ENCODE measurements around the gene ATF2.

Gene ATF2

DNA sequence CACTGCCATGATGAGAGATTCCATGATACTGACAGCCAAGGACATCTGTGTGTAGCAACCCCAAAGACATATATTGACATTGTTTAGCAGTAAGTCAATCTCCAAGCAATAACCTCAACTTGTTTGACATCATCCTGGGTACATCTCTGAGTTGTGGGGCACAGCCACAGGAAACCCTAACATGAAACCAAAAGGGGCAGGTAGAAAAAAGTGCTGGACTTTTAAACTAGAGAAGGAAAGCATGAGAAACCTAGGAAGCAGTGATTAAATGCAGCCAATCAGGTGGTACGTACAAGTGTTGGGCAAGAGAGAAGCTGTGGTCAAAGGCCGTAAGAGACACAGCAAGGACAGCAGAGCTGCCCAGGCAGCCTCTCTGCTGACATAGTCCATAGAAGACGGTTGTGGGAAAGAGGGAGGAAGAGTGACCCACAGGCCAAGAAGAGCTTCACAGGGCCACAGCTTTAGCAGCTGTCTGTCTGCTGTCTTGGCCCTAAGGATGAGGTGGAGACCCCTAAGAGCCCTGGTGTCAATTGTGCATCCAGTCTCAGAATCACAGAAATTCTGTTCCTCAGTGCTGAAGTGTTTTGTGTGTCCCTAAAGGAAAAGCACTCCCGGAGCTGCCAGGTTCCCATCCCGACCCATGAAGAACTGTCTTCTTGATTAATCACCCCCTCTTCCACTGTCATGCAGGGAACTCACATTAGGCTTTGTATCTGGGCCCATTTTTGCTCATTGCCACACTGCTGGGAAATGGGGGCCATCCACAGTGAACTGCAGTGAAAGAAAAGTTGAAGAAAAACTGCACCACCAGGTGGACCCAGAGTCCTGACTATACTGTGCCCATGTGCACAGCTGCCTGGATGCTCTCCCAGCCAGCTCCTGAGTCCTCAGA lies 137.4 kb downstream of the ATF2 start:
- DNase-seq (ENCODE audit: low read depth in 4 of 4, low spot score in 1 of 4), result no peak

DNA sequence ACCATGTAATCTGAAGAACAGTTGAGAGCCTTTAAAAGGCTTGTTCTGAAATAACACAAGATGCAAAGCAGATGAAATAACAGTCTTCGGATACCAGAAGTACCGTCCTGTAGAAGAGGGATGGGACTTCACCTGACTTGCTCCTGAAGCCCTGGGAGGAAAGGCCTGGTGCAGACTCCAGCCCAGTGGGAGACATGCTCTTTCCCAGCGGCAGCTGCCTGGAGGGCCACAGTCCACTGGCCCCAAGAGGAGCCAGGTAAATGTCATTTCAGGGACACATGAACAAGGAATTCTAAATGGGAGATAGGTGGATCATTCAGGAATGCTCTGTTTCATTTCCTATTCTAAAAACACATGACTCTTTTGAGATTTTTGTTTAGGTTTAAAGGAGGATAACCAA lies 140.2 kb downstream of the ATF2 start:
- DNase-seq (ENCODE audit: low read depth in 4 of 4, low spot score in 1 of 4), result no peak

DNA sequence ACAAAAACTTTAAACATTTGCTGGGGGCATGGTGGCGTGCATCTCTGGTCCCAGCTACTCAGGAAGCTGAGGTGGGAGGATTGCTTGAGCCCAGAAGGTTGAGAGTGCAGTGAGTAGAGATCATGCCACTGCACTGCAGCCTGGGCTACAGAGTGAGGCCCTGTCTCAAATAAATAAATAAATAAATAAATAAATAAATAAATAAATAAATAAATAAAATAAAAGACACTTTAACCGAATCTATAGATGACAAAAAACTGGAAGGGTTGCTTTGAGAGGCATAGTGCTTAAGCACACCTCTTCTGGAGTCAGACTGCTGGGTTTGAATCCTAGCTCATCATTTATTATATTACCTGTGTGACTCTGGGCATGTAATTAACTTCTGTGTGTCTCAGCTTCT lies 141.6 kb downstream of the ATF2 start:
- DNase-seq (ENCODE audit: low read depth in 4 of 4, low spot score in 1 of 4), result no peak

DNA sequence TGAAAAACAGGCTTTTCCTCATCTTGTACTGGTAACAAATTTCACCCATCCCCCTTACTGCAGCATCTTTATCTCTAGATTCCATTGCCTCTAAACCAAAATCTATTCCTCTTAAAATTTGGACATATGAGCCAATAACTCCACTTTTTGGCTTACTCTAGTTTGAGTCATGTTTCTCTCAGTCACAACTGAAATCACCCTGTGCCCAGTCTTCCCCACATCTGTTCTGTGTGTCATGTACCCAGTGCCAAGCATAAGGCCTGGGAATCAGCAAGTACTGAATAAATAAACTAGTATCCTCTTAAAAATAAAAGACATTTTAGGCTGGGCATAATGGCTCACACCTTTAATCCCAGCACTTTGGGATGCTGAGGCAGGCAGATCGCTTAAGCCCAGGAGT lies 142.1 kb downstream of the ATF2 start:
- DNase-seq (ENCODE audit: low read depth in 4 of 4, low spot score in 1 of 4), result no peak

DNA sequence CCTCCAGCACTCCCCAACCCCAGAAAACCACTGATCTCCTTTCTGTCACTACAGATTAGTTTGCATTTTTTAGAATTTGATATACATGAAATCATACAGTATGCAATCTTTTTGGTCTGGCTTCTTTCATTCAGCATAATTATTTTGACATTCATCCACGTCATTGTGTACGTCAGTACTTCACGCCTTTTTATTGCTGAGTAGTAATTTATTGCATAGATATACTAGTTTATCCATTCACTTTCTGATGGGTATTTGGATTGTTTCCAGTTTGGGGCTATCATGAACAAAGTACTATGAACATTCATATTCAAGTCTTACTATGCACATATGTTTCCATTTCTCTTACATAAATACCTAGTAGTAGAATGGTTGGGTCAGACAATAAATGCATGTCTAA lies 142.8 kb downstream of the ATF2 start:
- DNase-seq (ENCODE audit: low read depth in 4 of 4, low spot score in 1 of 4), result no peak

DNA sequence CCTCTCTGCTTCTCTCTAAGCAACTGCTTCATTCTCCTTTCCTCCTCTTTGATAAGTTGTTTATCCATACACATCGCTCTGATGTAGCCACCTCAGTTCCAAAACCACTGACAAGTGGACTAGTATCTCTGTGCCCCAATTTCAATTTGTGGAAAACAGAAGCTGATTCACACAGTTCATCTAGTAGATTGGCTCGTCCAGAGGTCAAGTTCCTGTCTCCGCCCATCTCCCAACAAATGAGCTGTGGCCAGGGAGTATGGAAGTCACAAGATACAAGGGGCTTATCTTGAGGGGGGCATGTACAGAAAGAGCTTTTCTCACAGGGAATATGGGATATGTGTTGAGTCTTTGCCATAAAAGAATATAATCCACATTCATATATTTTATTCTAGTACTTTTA lies 145.1 kb downstream of the ATF2 start:
- no peak for DNase-seq (ENCODE audit: low read depth in 4 of 4, low spot score in 1 of 4)
